Kidney epithelial cell (primary cell): ENCODE measurements around the gene ZC3H12A. TPM values are rescaled to one million over a fixed set of nuclear protein-coding genes. Genes with fewer than 3 reads are reported as not detected.
"Not testable (repeated sequence)": the region's sequence is repeated elsewhere in the genome, so short reads cannot be mapped to it uniquely, and the experiment has no call there.

Source experiments
- DNase-seq: peaks from one replicate; pipeline ENCODE4 v3.0.0-alpha.2; 2010; ENCODE audit warnings: low read depth
- H3K27me3 ChIP-seq: 2 replicates; pipeline ENCODE4 v1.6.0; 2011; ENCODE audit warnings: low read length; ENCODE audit not compliant: control insufficient read depth, insufficient read depth
- H3K36me3 ChIP-seq: 2 replicates; pipeline ENCODE4 v1.5.1; 2011; ENCODE audit warnings: low read length; ENCODE audit not compliant: control insufficient read depth, insufficient read depth
- H3K4me3 ChIP-seq: 2 replicates; pipeline ENCODE4 v1.5.1; 2011; ENCODE audit warnings: low read depth, mild to moderate bottlenecking, control low read depth, low read length
- CTCF ChIP-seq: IDR thresholded peaks from 2 replicates; pipeline ENCODE4 v1.5.1; 2011; ENCODE audit warnings: mild to moderate bottlenecking, moderate library complexity, low read length, control low read depth, inconsistent platforms; ENCODE audit not compliant: insufficient read depth, poor library complexity, severe bottlenecking
- total RNA-seq: library from RNA; depleted of rRNA; stranded (reverse); fragments of >200 nt; gene quantifications from 2 replicates; pipeline ENCODE4 v1.2.3, GENCODE V29; 2015

Gene ZC3H12A
- total RNA-seq, 1 donor from 2014 or later, result 34.2 TPM

GRCh38 chr1:37519613-37520012, 45.2 kb downstream of the ZC3H12A start:
- H3K4me3 ChIP-seq, result no peak overlapping the region
- H3K36me3 ChIP-seq, result no peaks in the 10 kb centered on the region
- no peak for DNase-seq
- no peaks in the 10 kb centered on the region for H3K27me3 ChIP-seq
- no peak for TF ChIP-seq CTCF

GRCh38 chr1:37529888-37530287, 55.5 kb downstream of the ZC3H12A start:
- H3K36me3 ChIP-seq, H3K4me3 ChIP-seq, H3K27me3 ChIP-seq, DNase-seq: not testable (repeated sequence)

- not testable (repeated sequence) for DNase-seq, H3K4me3 ChIP-seq, H3K27me3 ChIP-seq, H3K36me3 ChIP-seq
Measured at GRCh38 chr1:37532418-37533156, 58.2 kb downstream of the ZC3H12A start.

- no peak for TF ChIP-seq CTCF
- no peak overlapping the region for H3K4me3 ChIP-seq
- DNase-seq, result no peak
- H3K27me3 ChIP-seq, result no peaks in the 10 kb centered on the region
- H3K36me3 ChIP-seq, result no peaks in the 10 kb centered on the region
Measured at GRCh38 chr1:37533317-37534093, 59.1 kb downstream of the ZC3H12A start.

Other genes starting within 250 kb of the ZC3H12A start
- gene MEAF6, start 40.2 kb downstream of the ZC3H12A start, total RNA-seq, result 88.1 and 110 TPM in 2 replicates
- gene SNIP1, start 79.7 kb downstream of the ZC3H12A start, total RNA-seq, result 18.3 and 19.3 TPM in 2 replicates
- 8.7 and 12.9 TPM in 2 replicates for gene DNALI1, start 82.4 kb downstream of the ZC3H12A start, total RNA-seq
- 47.8 and 52.6 TPM in 2 replicates for gene GNL2, start 121.4 kb downstream of the ZC3H12A start, total RNA-seq
- 0.08 and 0.14 TPM in 2 replicates for gene RSPO1, start 160.3 kb downstream of the ZC3H12A start, total RNA-seq
- gene CDCA8, start 217.9 kb downstream of the ZC3H12A start, total RNA-seq, result 3.1 and 4.0 TPM in 2 replicates